AG04449 (cell line): Measurements from ENCODE around the gene PRDX2.

Experiments
- CTCF ChIA-PET: fragments of 350-600 bp; formaldehyde crosslinking; extraction: SDS; loops from one replicate; lab custom pipeline; 2021; ENCODE audit warnings: antibody characterized with exemption; lab: Yijun Ruan, JAX
- POLR2A ChIA-PET: fragments of 400-600, 350-600 bp; formaldehyde crosslinking; extraction: SDS; loops from one replicate; lab custom pipeline; 2020; ENCODE audit warnings: antibody characterized with exemption, inconsistent platforms; lab: Yijun Ruan, JAX
- DNase-seq: peaks from one replicate; pipeline ENCODE4 v3.0.0-alpha.2; 2010; ENCODE audit warnings: low read depth, low spot score
- H3K4me3 ChIP-seq: 2 replicates; pipeline ENCODE4 v1.5.1; 2011; ENCODE audit warnings: low read depth, mild to moderate bottlenecking, control low read depth, low read length
- TF ChIP-seq, protein P1 (sequence below): IDR thresholded peaks from one replicate; pipeline ENCODE4 v1.5.1; 2011; ENCODE audit warnings: mild to moderate bottlenecking, moderate library complexity, low read length, control low read depth, inconsistent platforms; ENCODE audit not compliant: insufficient read depth; ENCODE audit errors: missing control alignments

PRDX2 gene

DNA sequence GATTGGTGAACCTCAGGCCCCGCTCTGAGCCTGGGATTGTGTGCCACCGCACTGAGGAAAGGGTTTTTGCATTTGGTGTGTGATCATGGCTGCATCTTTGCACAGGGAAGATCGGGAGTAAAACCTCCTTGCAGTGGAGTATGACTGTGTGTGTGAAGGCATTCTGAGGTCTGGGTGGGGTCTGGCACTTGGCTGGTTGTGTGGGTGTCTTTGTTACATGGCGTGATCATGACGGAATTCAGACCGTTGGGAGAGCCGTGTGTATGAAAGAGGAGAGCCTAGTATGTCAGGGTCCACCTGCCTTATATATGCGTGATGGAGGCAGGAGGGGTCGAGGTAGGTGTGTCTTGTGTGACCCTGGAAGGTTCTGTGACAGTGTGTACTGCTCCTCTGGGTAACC is 50.7 kb downstream of the PRDX2 start:
- H3K4me3 ChIP-seq: no peak overlapping the region
- TF ChIP-seq, protein P1, sequence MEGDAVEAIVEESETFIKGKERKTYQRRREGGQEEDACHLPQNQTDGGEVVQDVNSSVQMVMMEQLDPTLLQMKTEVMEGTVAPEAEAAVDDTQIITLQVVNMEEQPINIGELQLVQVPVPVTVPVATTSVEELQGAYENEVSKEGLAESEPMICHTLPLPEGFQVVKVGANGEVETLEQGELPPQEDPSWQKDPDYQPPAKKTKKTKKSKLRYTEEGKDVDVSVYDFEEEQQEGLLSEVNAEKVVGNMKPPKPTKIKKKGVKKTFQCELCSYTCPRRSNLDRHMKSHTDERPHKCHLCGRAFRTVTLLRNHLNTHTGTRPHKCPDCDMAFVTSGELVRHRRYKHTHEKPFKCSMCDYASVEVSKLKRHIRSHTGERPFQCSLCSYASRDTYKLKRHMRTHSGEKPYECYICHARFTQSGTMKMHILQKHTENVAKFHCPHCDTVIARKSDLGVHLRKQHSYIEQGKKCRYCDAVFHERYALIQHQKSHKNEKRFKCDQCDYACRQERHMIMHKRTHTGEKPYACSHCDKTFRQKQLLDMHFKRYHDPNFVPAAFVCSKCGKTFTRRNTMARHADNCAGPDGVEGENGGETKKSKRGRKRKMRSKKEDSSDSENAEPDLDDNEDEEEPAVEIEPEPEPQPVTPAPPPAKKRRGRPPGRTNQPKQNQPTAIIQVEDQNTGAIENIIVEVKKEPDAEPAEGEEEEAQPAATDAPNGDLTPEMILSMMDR: no peak
- POLR2A ChIA-PET: interaction anchor here (1.6 kb wide), 1 partner anchor 41 kb away, joined by 3 read pairs; the partner anchor contains the start of gene JUNB
- no peak for DNase-seq
- CTCF ChIA-PET: interaction anchor here (1.1 to 31.4 kb wide), 4 partner anchors 11 to 48 kb away, joined by 3 to 1565 read pairs (median 332); partner anchors contain the start of genes JUNB, PRDX2, RNASEH2A and THSD8

DNA sequence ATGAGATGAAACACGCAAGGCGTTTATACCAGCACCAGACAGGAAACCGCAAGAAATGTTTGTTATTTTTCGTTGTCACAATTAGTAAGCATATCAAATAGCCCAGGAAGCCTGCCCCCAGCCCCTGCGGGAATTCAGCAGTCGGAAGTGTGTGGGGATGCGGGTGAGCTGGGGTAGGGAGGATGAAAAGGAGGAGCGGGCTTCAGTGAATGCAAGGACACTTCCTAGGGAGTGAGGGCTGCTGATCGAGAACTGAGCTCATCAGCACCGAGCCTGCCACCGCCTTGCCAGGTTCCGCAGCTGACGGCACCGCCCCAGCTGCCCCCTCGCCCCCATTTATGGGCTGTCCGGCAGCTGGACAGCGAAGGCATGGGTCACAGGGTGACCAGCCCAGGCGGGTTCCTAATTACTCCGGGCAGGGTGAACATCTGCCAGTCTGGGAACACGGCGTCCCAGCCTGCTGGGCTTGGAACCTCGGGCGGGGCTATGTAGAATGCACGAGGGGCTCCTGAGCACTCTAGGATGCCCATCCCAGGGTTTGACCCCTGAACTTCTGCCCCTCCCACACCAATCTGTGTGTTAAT is 51.6 kb downstream of the PRDX2 start:
- no peak overlapping the region for H3K4me3 ChIP-seq
- ChIA-PET CTCF (interaction anchor here (0.9 to 31.4 kb wide), 5 partner anchors 11 to 98 kb away, joined by 3 to 660 read pairs (median 4); no protein-coding TSS in a partner anchor), POLR2A (interaction anchor here (1.6 kb wide), 1 partner anchor 41 kb away, joined by 3 read pairs; the partner anchor contains the start of gene JUNB)

DNA sequence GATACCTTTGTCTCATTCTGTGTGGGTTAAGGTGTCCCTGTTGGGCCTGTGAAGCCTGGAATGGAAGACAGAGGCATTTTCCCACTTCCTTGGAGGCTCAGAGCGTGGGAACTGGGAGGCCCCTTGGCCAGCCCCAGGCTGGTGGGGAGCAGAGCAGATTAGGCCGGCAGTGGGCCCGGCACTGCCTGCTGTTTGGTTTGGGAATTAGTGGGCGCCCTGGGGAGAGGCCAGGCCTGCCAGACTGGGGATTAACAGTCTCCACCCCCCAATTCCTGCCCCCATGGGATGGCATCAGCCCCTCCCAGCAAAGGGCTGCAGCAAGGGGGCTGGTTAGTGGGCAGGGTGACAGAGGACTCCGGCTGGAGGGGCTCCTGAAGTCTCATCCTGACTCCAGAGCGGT is 53.1 kb downstream of the PRDX2 start:
- DNase-seq: no peak
- POLR2A ChIA-PET: no interaction called here
- TF ChIP-seq, protein P1: no peak
- CTCF ChIA-PET: interaction anchor here (31.4 kb wide), 1 partner anchor 14 kb away, joined by 660 read pairs; no protein-coding TSS in a partner anchor
- no peak overlapping the region for H3K4me3 ChIP-seq

More for the DNA sequence above, 51.6 kb downstream of the PRDX2 start:
- no peak for DNase-seq
- TF ChIP-seq, protein P1: no peak
